Activated CD8-positive, alpha-beta T cell treated with anti-CD3 and anti-CD28 coated beads, Interleukin-2, amount 10 ng/mL, durations not matched to agents 7 days and 5 days (primary cell): Measurements from ENCODE around the gene TMEM176B. TPM values are rescaled to one million over a fixed set of nuclear protein-coding genes. Genes with fewer than 3 reads are reported as not detected.

ENCODE experiments used
- ATAC-seq: fragments of 150-1000 bp; cut with Tn5 transposase; one replicate; pipeline ENCODE4 v1.10.0; 2021; ENCODE audit warnings: moderate library complexity
- CTCF ChIA-PET: fragments of 350-600 bp; sonication (Branson Sonifier 250); formaldehyde crosslinking; loops from one replicate; lab custom pipeline; 2021; ENCODE audit warnings: antibody characterized with exemption; lab: Charles Lee
- POLR2A ChIA-PET: fragments of 350-600 bp; sonication (Branson Sonifier 250); formaldehyde crosslinking; loops from one replicate; lab custom pipeline; 2021; ENCODE audit warnings: antibody characterized with exemption; lab: Charles Lee
- DNase-seq: peaks from one replicate; pipeline ENCODE4 v3.0.0-alpha.2; 2020
- H3K27ac Mint-ChIP-seq: one replicate; pipeline ENCODE4 v1.8.0; 2021; ENCODE audit warnings: mild to moderate bottlenecking, mixed read lengths
- H3K27me3 Mint-ChIP-seq: one replicate; pipeline ENCODE4 v1.8.0; 2021; ENCODE audit warnings: low read depth, mixed read lengths
- H3K36me3 Mint-ChIP-seq: one replicate; pipeline ENCODE4 v1.8.0; 2021; ENCODE audit warnings: low read depth, mixed read lengths
- H3K4me1 Mint-ChIP-seq: one replicate; pipeline ENCODE4 v1.8.0; 2021; ENCODE audit warnings: low read depth, mixed read lengths
- H3K4me3 Mint-ChIP-seq: one replicate; pipeline ENCODE4 v1.8.0; 2021; ENCODE audit warnings: mild to moderate bottlenecking, mixed read lengths
- H3K9me3 Mint-ChIP-seq: one replicate; pipeline ENCODE4 v1.8.0; 2022; ENCODE audit warnings: mixed read lengths; ENCODE audit not compliant: insufficient read depth
- total RNA-seq, 2 experiments: library from RNA; stranded (reverse); gene quantifications; one replicate each; pipeline ENCODE4 v1.2.3, GENCODE V29; 2021

TMEM176B gene
- total RNA-seq: not detected

- no peak for ATAC-seq
- Mint-ChIP-seq H3K4me1 (peaks cover 8% of the 10 kb centered on the region), H3K4me3 (no peak within 1 kb of the TSS), H3K27me3 (peaks cover 54% of the 10 kb centered on the region), H3K9me3 (no peaks in the 10 kb centered on the region), H3K36me3 (no peaks in the 10 kb centered on the region), H3K27ac (no peak within 1 kb of the TSS)
- ChIA-PET POLR2A (interaction anchor here (0.6 kb wide), 1 partner anchor 541 kb away, joined by 3 read pairs; no protein-coding TSS in a partner anchor), CTCF (interaction anchor here (1.2 to 1.3 kb wide), 2 partner anchors 21 to 98 kb away, joined by 3 to 5 read pairs; no protein-coding TSS in a partner anchor)
- DNase-seq: no peak
Observed at GRCh38 chr7:150799741-150800580, at the start of gene TMEM176B. TSS of gene TMEM176B (minus strand) at chr7:150800364. CDS start at chr7:150796569, 3,795 bp downstream.

- Mint-ChIP-seq H3K4me1 (peaks cover 10% of the 10 kb centered on the region), H3K4me3 (no peak overlapping the region), H3K9me3 (no peaks in the 10 kb centered on the region), H3K27me3 (peaks cover 29% of the 10 kb centered on the region), H3K27ac (no peak overlapping the region), H3K36me3 (no peaks in the 10 kb centered on the region)
- CTCF ChIA-PET: no interaction called here
- ATAC-seq: no peak
- DNase-seq: peak; percentile 17
- POLR2A ChIA-PET: no interaction called here
Observed at GRCh38 chr7:150849204-150849775, 49.1 kb upstream of the TMEM176B start.

- Mint-ChIP-seq H3K4me1 (peaks cover 10% of the 10 kb centered on the region), H3K27ac (no peak overlapping the region), H3K36me3 (no peaks in the 10 kb centered on the region), H3K9me3 (no peaks in the 10 kb centered on the region), H3K4me3 (no peak overlapping the region), H3K27me3 (peaks cover 31% of the 10 kb centered on the region)
- CTCF ChIA-PET: no interaction called here
- ATAC-seq: no peak
- DNase-seq: peak; percentile 14
- POLR2A ChIA-PET: no interaction called here
Observed at GRCh38 chr7:150848561-150849115, 48.5 kb upstream of the TMEM176B start.

- no peaks in the 10 kb centered on the region for H3K36me3 Mint-ChIP-seq
- no peak overlapping the region for H3K27ac Mint-ChIP-seq
- ChIA-PET CTCF (no interaction called here), POLR2A (no interaction called here)
- DNase-seq (no peak), ATAC-seq (no peak)
- H3K27me3 Mint-ChIP-seq: peaks cover 31% of the 10 kb centered on the region
- H3K9me3 Mint-ChIP-seq: no peaks in the 10 kb centered on the region
- H3K4me1 Mint-ChIP-seq: peaks cover 10% of the 10 kb centered on the region
- no peak overlapping the region for H3K4me3 Mint-ChIP-seq
Observed at GRCh38 chr7:150848111-150848510, 47.9 kb upstream of the TMEM176B start.

- CTCF ChIA-PET: interaction anchor here (1.5 kb wide), 1 partner anchor 539 kb away, joined by 3 read pairs; no protein-coding TSS in a partner anchor
- H3K4me3 Mint-ChIP-seq: no peak overlapping the region
- DNase-seq: no peak
- no peaks in the 10 kb centered on the region for H3K36me3 Mint-ChIP-seq
- no peaks in the 10 kb centered on the region for H3K9me3 Mint-ChIP-seq
- H3K4me1 Mint-ChIP-seq: peaks cover 10% of the 10 kb centered on the region
- H3K27me3 Mint-ChIP-seq: peaks cover 31% of the 10 kb centered on the region
- POLR2A ChIA-PET: interaction anchor here (0.6 kb wide), 1 partner anchor 415 kb away, joined by 3 read pairs; no protein-coding TSS in a partner anchor
- no peak for ATAC-seq
- H3K27ac Mint-ChIP-seq: no peak overlapping the region
Observed at GRCh38 chr7:150847536-150847935, 47.4 kb upstream of the TMEM176B start.

- H3K4me1 Mint-ChIP-seq: peaks cover under 1% of the 10 kb centered on the region
- H3K36me3 Mint-ChIP-seq: no peaks in the 10 kb centered on the region
- no peak overlapping the region for H3K4me3 Mint-ChIP-seq
- H3K9me3 Mint-ChIP-seq: no peaks in the 10 kb centered on the region
- ChIA-PET POLR2A (no interaction called here), CTCF (interaction anchor here (1.5 kb wide), 1 partner anchor 538 kb away, joined by 3 read pairs; no protein-coding TSS in a partner anchor)
- peaks cover 24% of the 10 kb centered on the region for H3K27me3 Mint-ChIP-seq
- DNase-seq (no peak), ATAC-seq (no peak)
- no peak overlapping the region for H3K27ac Mint-ChIP-seq
Observed at GRCh38 chr7:150846291-150847115, 46.3 kb upstream of the TMEM176B start.

- Mint-ChIP-seq H3K4me3 (no peak overlapping the region), H3K27me3 (peaks cover 17% of the 10 kb centered on the region), H3K36me3 (no peaks in the 10 kb centered on the region), H3K27ac (no peak overlapping the region), H3K4me1 (no peaks in the 10 kb centered on the region), H3K9me3 (no peaks in the 10 kb centered on the region)
- no peak for ATAC-seq
- CTCF ChIA-PET: no interaction called here
- POLR2A ChIA-PET: no interaction called here
- no peak for DNase-seq
Observed at GRCh38 chr7:150845421-150845861, 45.3 kb upstream of the TMEM176B start.

- ChIA-PET POLR2A (no interaction called here), CTCF (no interaction called here)
- Mint-ChIP-seq H3K36me3 (no peaks in the 10 kb centered on the region), H3K4me1 (no peaks in the 10 kb centered on the region), H3K27me3 (peaks cover 18% of the 10 kb centered on the region), H3K9me3 (no peaks in the 10 kb centered on the region), H3K4me3 (no peak overlapping the region), H3K27ac (no peak overlapping the region)
- ATAC-seq: no peak
- no peak for DNase-seq
Observed at GRCh38 chr7:150842716-150843115, 42.6 kb upstream of the TMEM176B start.

- no peak for ATAC-seq
- ChIA-PET CTCF (no interaction called here), POLR2A (no interaction called here)
- H3K27me3 Mint-ChIP-seq: peaks cover 18% of the 10 kb centered on the region
- H3K4me3 Mint-ChIP-seq: no peak overlapping the region
- H3K9me3 Mint-ChIP-seq: no peaks in the 10 kb centered on the region
- no peaks in the 10 kb centered on the region for H3K36me3 Mint-ChIP-seq
- no peak overlapping the region for H3K27ac Mint-ChIP-seq
- DNase-seq: no peak
- H3K4me1 Mint-ChIP-seq: no peaks in the 10 kb centered on the region
Observed at GRCh38 chr7:150842018-150842417, 41.9 kb upstream of the TMEM176B start.

- ChIA-PET POLR2A (no interaction called here), CTCF (no interaction called here)
- Mint-ChIP-seq H3K27ac (no peak overlapping the region), H3K36me3 (no peaks in the 10 kb centered on the region), H3K9me3 (no peaks in the 10 kb centered on the region), H3K4me1 (no peaks in the 10 kb centered on the region), H3K27me3 (peaks cover 15% of the 10 kb centered on the region), H3K4me3 (no peak overlapping the region)
- ATAC-seq (no peak), DNase-seq (no peak)
Observed at GRCh38 chr7:150838965-150839650, 38.9 kb upstream of the TMEM176B start.
